ENCODE measurements around the gene ATP2C2. TPM values are rescaled to one million over a fixed set of nuclear protein-coding genes. Genes with fewer than 3 reads are reported as not detected.

The ATP2C2 gene
- total and polyA plus RNA-seq, 2 experiments from 2014 or later: 2.1 TPM

GRCh38 chr16:84404324-84404723 lies 36.0 kb downstream of the ATP2C2 start (continued):
- no peak for TF ChIP-seq REST (IDR thresholded peaks at IDR 0.05; ENCODE audit: unreplicated experiment)
- no peak for TF ChIP-seq CREB1 (CRISPR knock-in tag; IDR thresholded peaks at IDR 0.05; ENCODE audit: low read depth)
- no peak for TF ChIP-seq ETS1 (IDR thresholded peaks at IDR 0.05)
- TF ChIP-seq STAT1 (IDR thresholded peaks at IDR 0.05; ENCODE audit: unreplicated experiment): no peak
- TF ChIP-seq ZNF114 (CRISPR knock-in tag; IDR thresholded peaks at IDR 0.05): no peak
- no peak for TF ChIP-seq ZNF331 (CRISPR knock-in tag; IDR thresholded peaks at IDR 0.05; ENCODE audit: low read depth)
- no peak for TF ChIP-seq NANOG (IDR thresholded peaks at IDR 0.05; ENCODE audit: borderline replicate concordance)
- no peak for TF ChIP-seq POLR2AphosphoS5 (IDR thresholded peaks at IDR 0.05; ENCODE audit: low read depth)
- no peak for TF ChIP-seq CTCF (conservative IDR thresholded peaks at IDR 0.05; ENCODE audit: low read depth in 2 of 2)

- ATAC-seq: no peak
- H3K27ac Mint-ChIP-seq: no peak overlapping the region
- no peaks in the 10 kb centered on the region for H3K27me3 ChIP-seq (ENCODE audit: insufficient read depth)
- no peak for TF ChIP-seq POLR2AphosphoS5 (IDR thresholded peaks at IDR 0.05; ENCODE audit: low read depth)
- no peak for TF ChIP-seq EZH2 (IDR thresholded peaks at IDR 0.05; ENCODE audit: low read depth, unreplicated experiment)
- no peak for TF ChIP-seq STAT1 (IDR thresholded peaks at IDR 0.05; ENCODE audit: unreplicated experiment)
- TF ChIP-seq ZNF114 (CRISPR knock-in tag; IDR thresholded peaks at IDR 0.05): no peak
- TF ChIP-seq EZH2phosphoT487 (IDR thresholded peaks at IDR 0.05; ENCODE audit: unreplicated experiment): no peak
- no peak for TF ChIP-seq CREB1 (CRISPR knock-in tag; IDR thresholded peaks at IDR 0.05; ENCODE audit: low read depth)
- TF ChIP-seq JUNB (IDR thresholded peaks at IDR 0.05; ENCODE audit: unreplicated experiment): no peak
These were observed 36.8 kb downstream of the ATP2C2 start for GRCh38 chr16:84404936-84405639.

More at GRCh38 chr16:84404936-84405639, 36.8 kb downstream of the ATP2C2 start:
- peaks cover 5% of the 10 kb centered on the region for H3K27me3 Mint-ChIP-seq (ENCODE audit: insufficient read depth, low read depth, poor library complexity)
- H3K4me3 Mint-ChIP-seq: no peak overlapping the region
- H3K4me1 Mint-ChIP-seq: no peaks in the 10 kb centered on the region; the same call in 2 of the 3 replicates
- H3K4me3 ChIP-seq: no peak overlapping the region
- no peaks in the 10 kb centered on the region; the same call in 2 of the 3 replicates for H3K9me3 Mint-ChIP-seq
- no peak for DNase-seq (ENCODE audit: low spot score)
- no peaks in the 10 kb centered on the region for H4K20me1 ChIP-seq (replicated peaks; ENCODE audit: insufficient read depth)
- no peaks in the 10 kb centered on the region for H3K79me2 ChIP-seq (replicated peaks; ENCODE audit: insufficient read depth)
- H3K9me2 ChIP-seq (ENCODE audit: insufficient read depth): no peaks in the 10 kb centered on the region
- no peak overlapping the region for H3K4me2 ChIP-seq
- no peaks in the 10 kb centered on the region for H3K36me3 ChIP-seq (ENCODE audit: insufficient read depth)
- H3F3A ChIP-seq (replicated peaks; ENCODE audit: low read depth): no peaks in the 10 kb centered on the region
- no peak overlapping the region for H3K27ac ChIP-seq (ENCODE audit: low read depth)
- H3K4me1 ChIP-seq (ENCODE audit: insufficient read depth): no peaks in the 10 kb centered on the region
- no peak overlapping the region for H2AFZ ChIP-seq
- no peaks in the 10 kb centered on the region for H3K36me3 Mint-ChIP-seq (ENCODE audit: low read depth)
